ENCODE measurements around the gene ACOT2.

The ACOT2 gene

GRCh38 chr14:73602994-73603393, 34.0 kb downstream of the ACOT2 start:
- TF ChIP-seq SPI1 (IDR thresholded peaks at IDR 0.05; ENCODE audit: borderline replicate concordance, low read depth) (no peak), REST (IDR thresholded peaks at IDR 0.05; ENCODE audit: insufficient replicate concordance, low read depth) (no peak), POLR2AphosphoS5 (IDR thresholded peaks at IDR 0.05; ENCODE audit: low read depth) (no peak), GABPA (IDR thresholded peaks at IDR 0.05; ENCODE audit: low read depth) (no peak), CTCF (IDR thresholded peaks at IDR 0.05; ENCODE audit: insufficient read depth, low read length) (no peak)
- Histone ChIP-seq H3K27ac (replicated peaks) (no peak overlapping the region), H3K27me3 (ENCODE audit: insufficient read depth, poor library complexity, severe bottlenecking) (no peaks in the 10 kb centered on the region), H3K4me3 (replicated peaks; ENCODE audit: insufficient read depth, low read length) (no peak overlapping the region)
- DNase-seq (ENCODE audit: low read depth in 1 of 2, low spot score in 1 of 2) = no peak

- no peak overlapping the region for H3K27ac ChIP-seq (replicated peaks)
- DNase-seq (ENCODE audit: low read depth in 1 of 2, low spot score in 1 of 2) = no peak
- TF ChIP-seq POLR2AphosphoS5 (IDR thresholded peaks at IDR 0.05; ENCODE audit: low read depth) = no peak
- TF ChIP-seq CTCF (IDR thresholded peaks at IDR 0.05; ENCODE audit: insufficient read depth, low read length) = no peak
- no peak for TF ChIP-seq REST (IDR thresholded peaks at IDR 0.05; ENCODE audit: insufficient replicate concordance, low read depth)
- no peak for TF ChIP-seq GABPA (IDR thresholded peaks at IDR 0.05; ENCODE audit: low read depth)
- no peak for TF ChIP-seq SPI1 (IDR thresholded peaks at IDR 0.05; ENCODE audit: borderline replicate concordance, low read depth)
- H3K27me3 ChIP-seq (ENCODE audit: insufficient read depth, poor library complexity, severe bottlenecking) = no peaks in the 10 kb centered on the region
- no peak overlapping the region for H3K4me3 ChIP-seq (replicated peaks; ENCODE audit: insufficient read depth, low read length)
Measured at GRCh38 chr14:73606271-73606670, 37.3 kb downstream of the ACOT2 start.

GRCh38 chr14:73607241-73607640, 38.2 kb downstream of the ACOT2 start:
- TF ChIP-seq GABPA (IDR thresholded peaks at IDR 0.05; ENCODE audit: low read depth) = no peak
- no peak for TF ChIP-seq CTCF (IDR thresholded peaks at IDR 0.05; ENCODE audit: insufficient read depth, low read length)
- no peak for TF ChIP-seq SPI1 (IDR thresholded peaks at IDR 0.05; ENCODE audit: borderline replicate concordance, low read depth)
- no peak for TF ChIP-seq POLR2AphosphoS5 (IDR thresholded peaks at IDR 0.05; ENCODE audit: low read depth)
- TF ChIP-seq REST (IDR thresholded peaks at IDR 0.05; ENCODE audit: insufficient replicate concordance, low read depth) = no peak
- Histone ChIP-seq H3K27me3 (ENCODE audit: insufficient read depth, poor library complexity, severe bottlenecking) (no peaks in the 10 kb centered on the region), H3K27ac (replicated peaks) (no peak overlapping the region), H3K4me3 (replicated peaks; ENCODE audit: insufficient read depth, low read length) (no peak overlapping the region)
- no peak for DNase-seq (ENCODE audit: low read depth in 1 of 2, low spot score in 1 of 2)
